GM10266 (cell line): ENCODE data around the gene TRIM39.
A peak's percentile ranks its signal among the peaks of the same experiment; 100 is the strongest.

ENCODE experiments used
- DNase-seq: peaks from one replicate; pipeline ENCODE4 v3.0.0; 2012; ENCODE audit errors: extremely low spot score
- CTCF ChIP-seq: IDR thresholded peaks from 2 replicates; pipeline ENCODE4 v1.5.1; 2012; ENCODE audit warnings: mild to moderate bottlenecking, low read depth; ENCODE audit not compliant: control insufficient read depth, insufficient read depth; ENCODE audit errors: missing control alignments

Gene TRIM39

GRCh38 chr6:30322527-30323501, 3.9 kb upstream of the TRIM39 start:
- no peak for TF ChIP-seq CTCF
- DNase-seq = no peak

GRCh38 chr6:30323806-30324205, 2.9 kb upstream of the TRIM39 start:
- no peak for DNase-seq
- no peak for TF ChIP-seq CTCF

GRCh38 chr6:30325150-30325872, 1.4 kb upstream of the TRIM39 start:
- TF ChIP-seq CTCF = no peak
- peak; percentile 86 for DNase-seq

- no peak for TF ChIP-seq CTCF
- peak; percentile 81 for DNase-seq
Observed at GRCh38 chr6:30325873-30326525, 728 bp upstream of the TRIM39 start.

GRCh38 chr6:30327232-30327746, 562 bp downstream of the TRIM39 start:
- no peak for TF ChIP-seq CTCF

GRCh38 chr6:30328397-30328796, 1.7 kb downstream of the TRIM39 start:
- TF ChIP-seq CTCF = no peak
- no peak for DNase-seq

More at GRCh38 chr6:30327232-30327746, 562 bp downstream of the TRIM39 start:
- no peak for DNase-seq
